H9 (cell line): ENCODE results near the gene CORO7. TPM values are rescaled to one million over a fixed set of nuclear protein-coding genes. Genes with fewer than 3 reads are reported as not detected.

Source experiments
- DNase-seq: peaks from one replicate; pipeline ENCODE4 v3.0.0-alpha.2; 2017
- H2AFZ ChIP-seq: one replicate; pipeline ENCODE4 v1.6.1; 2013; ENCODE audit warnings: mild to moderate bottlenecking, low read length, control low read depth, moderate library complexity
- H2AK5ac ChIP-seq: 2 replicates; pipeline ENCODE4 v1.6.1; 2013; ENCODE audit warnings: low read length, control low read depth, mixed read lengths; ENCODE audit not compliant: insufficient read length
- H2BK120ac ChIP-seq: one replicate; pipeline ENCODE4 v1.6.1; 2013; ENCODE audit warnings: low read depth, mild to moderate bottlenecking, low read length, control low read depth, inconsistent platforms; ENCODE audit not compliant: poor library complexity, severe bottlenecking
- H2BK12ac ChIP-seq: 2 replicates; pipeline ENCODE4 v1.6.1; 2013; ENCODE audit warnings: low read length, control low read depth, mixed read lengths, low read depth; ENCODE audit not compliant: insufficient read length
- H2BK15ac ChIP-seq: 2 replicates; pipeline ENCODE4 v1.6.1; 2013; ENCODE audit warnings: low read depth, low read length, control low read depth
- H2BK20ac ChIP-seq: one replicate; pipeline ENCODE4 v1.6.1; 2013; ENCODE audit warnings: low read depth, mild to moderate bottlenecking, low read length, control low read depth, inconsistent platforms; ENCODE audit not compliant: poor library complexity, severe bottlenecking
- H2BK5ac ChIP-seq: 2 replicates; pipeline ENCODE4 v1.6.1; 2013; ENCODE audit warnings: low read length, control low read depth, mixed read lengths; ENCODE audit not compliant: insufficient read length
- H3K14ac ChIP-seq: 2 replicates; pipeline ENCODE4 v1.6.1; 2013; ENCODE audit warnings: low read length, control low read depth; ENCODE audit not compliant: insufficient read depth
- H3K18ac ChIP-seq: 2 replicates; pipeline ENCODE4 v1.6.1; 2013; ENCODE audit warnings: low read depth, mild to moderate bottlenecking, mixed read lengths, low read length, control low read depth; ENCODE audit not compliant: insufficient read length
- H3K23ac ChIP-seq: 2 replicates; pipeline ENCODE4 v1.6.1; 2013; ENCODE audit warnings: low read length, control low read depth, mixed read lengths, low read depth; ENCODE audit not compliant: insufficient read length
- H3K23me2 ChIP-seq: 2 replicates; pipeline ENCODE4 v1.6.1; 2013; ENCODE audit warnings: low read depth, mild to moderate bottlenecking, mixed read lengths, low read length, control low read depth; ENCODE audit not compliant: insufficient read length, poor library complexity, severe bottlenecking
- H3K27ac ChIP-seq: 2 replicates; pipeline ENCODE4 v1.5.1; 2013; ENCODE audit warnings: low read length, control low read depth, mixed read lengths, low read depth; ENCODE audit not compliant: insufficient read length
- H3K27me3 ChIP-seq: 2 replicates; pipeline ENCODE4 v1.6.1; 2013; ENCODE audit warnings: low read length, control low read depth, inconsistent platforms; ENCODE audit not compliant: insufficient read depth
- H3K4ac ChIP-seq: 2 replicates; pipeline ENCODE4 v1.6.1; 2013; ENCODE audit warnings: low read depth, mild to moderate bottlenecking, control low read depth, inconsistent platforms, low read length, moderate library complexity
- H3K4me1 ChIP-seq: 2 replicates; pipeline ENCODE4 v1.6.1; 2013; ENCODE audit warnings: low read length, control low read depth, inconsistent platforms; ENCODE audit not compliant: insufficient read depth
- H3K4me2 ChIP-seq: 2 replicates; pipeline ENCODE4 v1.6.1; 2013; ENCODE audit warnings: low read length, control low read depth, mixed read lengths; ENCODE audit not compliant: insufficient read length, insufficient read depth
- H3K56ac ChIP-seq: 2 replicates; pipeline ENCODE4 v1.6.1; 2013; ENCODE audit warnings: low read depth, mild to moderate bottlenecking, mixed read lengths, low read length, control low read depth; ENCODE audit not compliant: insufficient read length
- H3K79me1 ChIP-seq: 2 replicates; pipeline ENCODE4 v1.6.1; 2013; ENCODE audit warnings: low read depth, mild to moderate bottlenecking, moderate library complexity, low read length, control low read depth, inconsistent platforms; ENCODE audit not compliant: insufficient read depth, poor library complexity, severe bottlenecking
- H3K79me2 ChIP-seq: 2 replicates; pipeline ENCODE4 v1.6.1; 2013; ENCODE audit warnings: low read length, control low read depth, inconsistent platforms; ENCODE audit not compliant: insufficient read depth
- H3K9ac ChIP-seq: 2 replicates; pipeline ENCODE4 v1.6.1; 2013; ENCODE audit warnings: low read length, control low read depth, mixed read lengths; ENCODE audit not compliant: insufficient read length; ENCODE audit errors: extremely low read depth
- H3K9me3 ChIP-seq: one replicate; pipeline ENCODE4 v1.6.1; 2013; ENCODE audit warnings: low read depth, low read length, inconsistent platforms; ENCODE audit not compliant: control insufficient read depth
- H3T11ph ChIP-seq: one replicate; pipeline ENCODE4 v1.6.1; 2013; ENCODE audit warnings: mild to moderate bottlenecking, low read length, control low read depth, inconsistent platforms
- H4K20me1 ChIP-seq: one replicate; pipeline ENCODE4 v1.6.1; 2013; ENCODE audit not compliant: control insufficient read depth, insufficient read length, insufficient read depth
- H4K5ac ChIP-seq: 2 replicates; pipeline ENCODE4 v1.6.1; 2013; ENCODE audit warnings: low read depth, mild to moderate bottlenecking, mixed read lengths, low read length, control low read depth; ENCODE audit not compliant: insufficient read length
- H4K8ac ChIP-seq: replicated peaks from 2 replicates; pipeline ENCODE4 v1.6.1; 2013; ENCODE audit warnings: low read length, control low read depth, mixed read lengths, low read depth; ENCODE audit not compliant: insufficient read length
- H4K91ac ChIP-seq: 2 replicates; pipeline ENCODE4 v1.6.1; 2013; ENCODE audit warnings: low read depth, mild to moderate bottlenecking, moderate library complexity, mixed read lengths, low read length, control low read depth; ENCODE audit not compliant: insufficient read length
- H3K27ac Mint-ChIP-seq, 3 experiments: 2 replicates in 2 of 3; 3 replicates in 1 of 3; pipeline ENCODE4 v1.8.0; 2020 to 2021; ENCODE audit warnings: mixed read lengths in 3 of 3, mild to moderate bottlenecking in 1 of 3, moderate library complexity in 1 of 3
- H3K27me3 Mint-ChIP-seq: 2 replicates; pipeline ENCODE4 v1.8.0; 2021; ENCODE audit warnings: low read depth, mild to moderate bottlenecking, moderate library complexity, mixed read lengths
- H3K36me3 Mint-ChIP-seq, 3 experiments: 2 replicates in 2 of 3; 3 replicates in 1 of 3; pipeline ENCODE4 v1.8.0; 2020 to 2021; ENCODE audit warnings: low read depth in 3 of 3, mixed read lengths in 3 of 3; ENCODE audit not compliant: insufficient read depth in 1 of 3
- H3K4me1 Mint-ChIP-seq, 2 experiments: 2 replicates each; pipeline ENCODE4 v1.8.0; 2020; ENCODE audit warnings: mixed read lengths in 2 of 2
- H3K4me3 Mint-ChIP-seq, 2 experiments: 2 replicates in 1 of 2; 3 replicates in 1 of 2; pipeline ENCODE4 v1.8.0; 2020 to 2021; ENCODE audit warnings: mild to moderate bottlenecking in 2 of 2, mixed read lengths in 2 of 2, moderate library complexity in 1 of 2
- H3K9me3 Mint-ChIP-seq, 2 experiments: 2 replicates in 1 of 2; 3 replicates in 1 of 2; pipeline ENCODE4 v1.8.0; 2020; ENCODE audit warnings: mild to moderate bottlenecking in 2 of 2, mixed read lengths in 2 of 2, moderate library complexity in 1 of 2
- CTCF ChIP-seq: fragments of 200-600 bp; sonication (generic); conservative IDR thresholded peaks from 3 replicates; pipeline ENCODE4 v1.8.0; 2021; ENCODE audit warnings: antibody characterized with exemption, mild to moderate bottlenecking
- WGBS: extraction: QIAGEN DNeasy Blood & Tissue Kit; methylation state at CpG from one replicate; pipeline ENCODE4 v1.1.7; 2013; ENCODE audit warnings: missing lambda C conversion rate, low lambda C conversion rate, mixed read lengths; ENCODE audit not compliant: insufficient read length; ENCODE audit errors: extremely low coverage; 5-methylcytosine and 5-hydroxymethylcytosine counted together
- total RNA-seq: library from RNA; stranded (reverse); gene quantifications from 2 replicates; pipeline ENCODE4 v1.2.1, GENCODE V29; 2021

The CORO7 gene
- total RNA-seq, 1 experiment from 2014 or later, result 38.4 TPM

DNA sequence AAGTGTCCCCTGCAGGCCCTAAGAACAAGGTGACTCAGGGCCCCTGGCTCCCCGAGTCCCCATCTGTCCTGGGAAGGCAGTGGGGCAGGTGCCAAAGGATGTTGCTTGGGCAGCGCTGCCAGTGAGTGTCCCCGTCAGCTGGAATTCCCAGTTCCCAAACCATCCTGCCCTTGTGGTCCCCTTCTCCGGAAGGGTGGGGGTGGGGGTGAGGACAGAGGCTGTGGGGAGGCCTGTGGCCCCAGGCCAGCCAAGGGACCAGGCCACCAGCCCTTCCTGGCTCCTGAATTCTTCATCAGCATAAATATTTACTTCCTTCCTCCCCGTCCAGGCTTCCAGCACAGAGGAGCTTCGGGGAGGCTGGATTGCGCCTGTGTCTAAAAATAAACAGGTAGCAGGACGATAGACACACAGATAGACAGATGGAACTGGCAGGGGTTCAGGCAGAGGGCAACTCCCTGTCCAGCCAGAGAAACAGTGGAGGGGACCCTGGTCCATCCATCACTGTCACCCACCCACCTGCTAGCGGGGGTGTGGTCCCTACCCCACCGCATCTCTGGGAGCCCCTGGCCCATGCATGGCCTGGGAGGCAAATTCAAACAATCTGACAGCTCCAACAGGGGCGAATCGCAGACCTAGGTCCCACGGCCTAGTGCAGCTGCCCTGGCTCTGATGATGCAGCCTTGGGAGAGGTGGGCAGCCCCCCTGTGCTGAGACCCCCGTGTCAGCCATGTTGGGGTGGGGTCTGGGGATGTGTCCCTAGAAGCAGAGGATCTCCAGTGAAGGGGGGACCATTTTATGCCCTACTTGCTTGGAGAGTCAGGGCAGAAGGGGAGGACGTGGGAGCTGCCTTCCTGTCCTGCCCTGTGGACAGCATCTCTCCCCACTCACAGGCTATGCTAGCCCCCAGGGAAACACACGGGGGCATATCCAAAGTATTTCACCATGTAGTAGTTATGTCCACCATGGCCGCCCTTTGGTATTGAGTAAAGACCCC lies 87.3 kb downstream of the CORO7 start:
- H2AK5ac ChIP-seq, result no peak overlapping the region
- H3K27me3 ChIP-seq, result no peaks in the 10 kb centered on the region
- Mint-ChIP-seq H3K36me3 (peaks cover 0 to 4% (median 0%) of the 10 kb centered on the region in 3 experiments; a peak in 1 of 7 replicates), H3K4me3 (peak overlapping the region; percentile 46 to 62; a peak in 1 of 5 replicates), H3K27me3 (no peaks in the 10 kb centered on the region), H3K4me1 (peaks cover 9 to 14% of the 10 kb centered on the region in 2 experiments), H3K9me3 (no peaks in the 10 kb centered on the region), H3K27ac (no peak overlapping the region; a peak in 1 of 7 replicates)
- peaks cover 1% of the 10 kb centered on the region; the same call in 1 of the 2 replicates for H3K79me2 ChIP-seq
- no peak overlapping the region for H2BK15ac ChIP-seq
- peaks cover 4% of the 10 kb centered on the region for H3K23me2 ChIP-seq
- WGBS, result no CpG with 5 or more reads among the region's 17 CpGs
- no peaks in the 10 kb centered on the region for H3K9me3 ChIP-seq
- H4K20me1 ChIP-seq, result no peaks in the 10 kb centered on the region
- no peak overlapping the region for H4K5ac ChIP-seq
- H3K27ac ChIP-seq, result no peak overlapping the region
- no peak overlapping the region for H2BK120ac ChIP-seq
- H3K56ac ChIP-seq, result no peak overlapping the region
- no peak overlapping the region for H2AFZ ChIP-seq
- H3K4me2 ChIP-seq, result no peak overlapping the region
- H3K18ac ChIP-seq, result no peak overlapping the region
- no peak overlapping the region for H4K8ac ChIP-seq
- H3K23ac ChIP-seq, result no peak overlapping the region
- H3K9ac ChIP-seq, result no peak overlapping the region
- no peak for TF ChIP-seq CTCF
- DNase-seq, result no peak
- no peak overlapping the region for H3K4ac ChIP-seq
- no peak overlapping the region for H3T11ph ChIP-seq
- no peak overlapping the region for H2BK12ac ChIP-seq
- H4K91ac ChIP-seq, result no peak overlapping the region
- H2BK20ac ChIP-seq, result no peak overlapping the region
- peak overlapping the region; percentile 82; the same call in 1 of the 2 replicates for H3K14ac ChIP-seq
- H3K4me1 ChIP-seq, result peaks cover 3% of the 10 kb centered on the region; the same call in 1 of the 2 replicates
- H2BK5ac ChIP-seq, result no peak overlapping the region
- H3K79me1 ChIP-seq, result no peaks in the 10 kb centered on the region
